ENCODE data around the gene INSRR.

INSRR gene

GRCh38 chr1:156894001-156894400 is 35.1 kb upstream of the INSRR start:
- FAIRE-seq, result no peak

GRCh38 chr1:156893048-156893953 is 34.4 kb upstream of the INSRR start, which contains the start of gene PEAR1:
PEAR1 (plus strand) TSS chr1:156893718; CDS start chr1:156903927, 10,209 bp downstream.
- FAIRE-seq, result no peak

- no peak for FAIRE-seq
These were observed 33.5 kb upstream of the INSRR start for GRCh38 chr1:156892190-156893047.

GRCh38 chr1:156889802-156890580 is 31.1 kb upstream of the INSRR start:
- no peak for FAIRE-seq

- no peak for FAIRE-seq
These were observed 28.8 kb upstream of the INSRR start for GRCh38 chr1:156887734-156888133.

- FAIRE-seq, result no peak
These were observed 28.4 kb upstream of the INSRR start for GRCh38 chr1:156887317-156887716.

- FAIRE-seq, result no peak
These were observed 27.8 kb upstream of the INSRR start for GRCh38 chr1:156886583-156887281.

- FAIRE-seq, result no peak
These were observed 27.0 kb upstream of the INSRR start for GRCh38 chr1:156885880-156886355.

- FAIRE-seq, result no peak
These were observed 26.4 kb upstream of the INSRR start for GRCh38 chr1:156885314-156885713.

- FAIRE-seq, result no peak
These were observed 25.8 kb upstream of the INSRR start for GRCh38 chr1:156884560-156885184.

- FAIRE-seq, result no peak
These were observed 25.0 kb upstream of the INSRR start for GRCh38 chr1:156883919-156884318.

- no peak for FAIRE-seq
These were observed 23.6 kb upstream of the INSRR start for GRCh38 chr1:156882543-156882942.

- FAIRE-seq, result no peak
These were observed 22.7 kb upstream of the INSRR start for GRCh38 chr1:156881663-156882062.

- no peak for FAIRE-seq
These were observed 22.2 kb upstream of the INSRR start for GRCh38 chr1:156881101-156881500.

GRCh38 chr1:156880473-156880872 is 21.6 kb upstream of the INSRR start:
- FAIRE-seq, result no peak

- no peak for FAIRE-seq
These were observed 21.0 kb upstream of the INSRR start for GRCh38 chr1:156879876-156880275.

- FAIRE-seq, result no peak
These were observed 18.7 kb upstream of the INSRR start for GRCh38 chr1:156877433-156878170.

GRCh38 chr1:156876281-156876680 is 17.4 kb upstream of the INSRR start:
- no peak for FAIRE-seq

GRCh38 chr1:156875341-156875615 is 16.4 kb upstream of the INSRR start:
- FAIRE-seq, result no peak

GRCh38 chr1:156874572-156875340 is 15.8 kb upstream of the INSRR start:
- FAIRE-seq, result no peak
